GM23338 (cell line): ENCODE results near the gene NRG3.

Experiments
- CREB1 ChIP-seq: fragments of 250-450 bp; sonication (Bioruptor Pico); IDR thresholded peaks from 2 replicates; pipeline ENCODE4 v1.5.0; 2020; ENCODE audit warnings: low read depth, mild to moderate bottlenecking, moderate library complexity
- EZH2 ChIP-seq: fragments of 200-600 bp; sonication (generic); IDR thresholded peaks from one replicate; pipeline ENCODE4 v1.8.0; 2017; ENCODE audit warnings: antibody characterized with exemption, mild to moderate bottlenecking, low read depth; ENCODE audit not compliant: unreplicated experiment
- EZH2phosphoT487 ChIP-seq: fragments of 200-600 bp; sonication (generic); IDR thresholded peaks from one replicate; pipeline ENCODE4 v1.8.1; 2018; ENCODE audit warnings: antibody characterized with exemption; ENCODE audit not compliant: unreplicated experiment
- JUNB ChIP-seq: IDR thresholded peaks from one replicate; pipeline ENCODE4 v1.6.1; 2016; ENCODE audit warnings: antibody characterized with exemption; ENCODE audit not compliant: unreplicated experiment
- NANOG ChIP-seq: IDR thresholded peaks from 2 replicates; pipeline ENCODE4 v1.6.1; 2016; ENCODE audit warnings: antibody characterized with exemption, borderline replicate concordance
- POLR2AphosphoS5 ChIP-seq: IDR thresholded peaks from 2 replicates; pipeline ENCODE4 v1.6.1; 2016; ENCODE audit warnings: antibody characterized with exemption, low read depth
- STAT1 ChIP-seq: IDR thresholded peaks from one replicate; pipeline ENCODE4 v1.6.1; 2016; ENCODE audit warnings: antibody characterized with exemption; ENCODE audit not compliant: unreplicated experiment
- ZNF114 ChIP-seq: fragments of 250-450 bp; sonication (Bioruptor Pico); IDR thresholded peaks from 2 replicates; pipeline ENCODE4 v1.5.0; 2020; ENCODE audit warnings: mild to moderate bottlenecking, moderate library complexity
- ZNF331 ChIP-seq: fragments of 250-450 bp; sonication (Bioruptor Pico); IDR thresholded peaks from 2 replicates; pipeline ENCODE4 v1.5.0; 2020; ENCODE audit warnings: low read depth, mild to moderate bottlenecking, moderate library complexity
- TF ChIP-seq, protein P1 (sequence below), 2 experiments: fragments of 200-600 bp in 1 of 2; sonication (generic) in 1 of 2; conservative IDR thresholded peaks; 2 replicates each; pipeline versions ENCODE4 v1.5.1 to v1.6.1; 2016 to 2017; ENCODE audit warnings: antibody characterized with exemption in 2 of 2, low read depth in 2 of 2, mild to moderate bottlenecking in 2 of 2, moderate library complexity in 1 of 2
- TF ChIP-seq, protein P2 (sequence below): IDR thresholded peaks from one replicate; pipeline ENCODE4 v1.6.1; 2018; ENCODE audit warnings: antibody characterized with exemption; ENCODE audit not compliant: unreplicated experiment
- TF ChIP-seq, protein P3 (sequence below): IDR thresholded peaks from 2 replicates; pipeline ENCODE4 v1.6.1; 2016; ENCODE audit warnings: antibody characterized with exemption
- TF ChIP-seq, protein P4 (sequence below): fragments of 250-450 bp; sonication (Bioruptor Pico); IDR thresholded peaks from 2 replicates; pipeline ENCODE4 v1.5.0; 2020; ENCODE audit warnings: mild to moderate bottlenecking, moderate library complexity

DNA sequence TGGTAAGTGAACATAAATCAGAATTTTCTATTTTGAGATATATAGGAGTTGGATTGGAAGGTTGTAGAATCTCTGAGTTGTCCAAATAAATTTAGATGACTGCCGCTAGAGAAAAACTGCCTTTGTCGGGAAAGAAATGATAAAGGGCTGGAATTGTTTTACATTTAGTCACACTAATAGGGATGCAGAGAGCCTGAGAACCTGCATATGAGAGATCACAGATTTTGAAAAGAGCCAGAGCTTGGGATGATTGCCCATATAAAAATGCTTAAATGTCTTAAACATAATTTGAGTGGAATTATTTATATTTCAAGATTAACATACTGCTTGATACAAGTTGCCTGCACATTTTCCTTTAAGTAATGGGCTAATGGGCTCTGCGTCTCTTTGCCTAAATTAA is 660.5 kb downstream of the NRG3 start:
- TF ChIP-seq, protein P1, sequence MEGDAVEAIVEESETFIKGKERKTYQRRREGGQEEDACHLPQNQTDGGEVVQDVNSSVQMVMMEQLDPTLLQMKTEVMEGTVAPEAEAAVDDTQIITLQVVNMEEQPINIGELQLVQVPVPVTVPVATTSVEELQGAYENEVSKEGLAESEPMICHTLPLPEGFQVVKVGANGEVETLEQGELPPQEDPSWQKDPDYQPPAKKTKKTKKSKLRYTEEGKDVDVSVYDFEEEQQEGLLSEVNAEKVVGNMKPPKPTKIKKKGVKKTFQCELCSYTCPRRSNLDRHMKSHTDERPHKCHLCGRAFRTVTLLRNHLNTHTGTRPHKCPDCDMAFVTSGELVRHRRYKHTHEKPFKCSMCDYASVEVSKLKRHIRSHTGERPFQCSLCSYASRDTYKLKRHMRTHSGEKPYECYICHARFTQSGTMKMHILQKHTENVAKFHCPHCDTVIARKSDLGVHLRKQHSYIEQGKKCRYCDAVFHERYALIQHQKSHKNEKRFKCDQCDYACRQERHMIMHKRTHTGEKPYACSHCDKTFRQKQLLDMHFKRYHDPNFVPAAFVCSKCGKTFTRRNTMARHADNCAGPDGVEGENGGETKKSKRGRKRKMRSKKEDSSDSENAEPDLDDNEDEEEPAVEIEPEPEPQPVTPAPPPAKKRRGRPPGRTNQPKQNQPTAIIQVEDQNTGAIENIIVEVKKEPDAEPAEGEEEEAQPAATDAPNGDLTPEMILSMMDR (conservative IDR thresholded peaks at IDR 0.05; ENCODE audit: low read depth in 2 of 2), result no peak
- TF ChIP-seq CREB1 (CRISPR knock-in tag) (no peak), EZH2 (no peak), POLR2AphosphoS5 (no peak), EZH2phosphoT487 (no peak), STAT1 (no peak), JUNB (no peak), NANOG (no peak), ZNF114 (CRISPR knock-in tag) (no peak), ZNF331 (no peak)
- TF ChIP-seq, protein P2, sequence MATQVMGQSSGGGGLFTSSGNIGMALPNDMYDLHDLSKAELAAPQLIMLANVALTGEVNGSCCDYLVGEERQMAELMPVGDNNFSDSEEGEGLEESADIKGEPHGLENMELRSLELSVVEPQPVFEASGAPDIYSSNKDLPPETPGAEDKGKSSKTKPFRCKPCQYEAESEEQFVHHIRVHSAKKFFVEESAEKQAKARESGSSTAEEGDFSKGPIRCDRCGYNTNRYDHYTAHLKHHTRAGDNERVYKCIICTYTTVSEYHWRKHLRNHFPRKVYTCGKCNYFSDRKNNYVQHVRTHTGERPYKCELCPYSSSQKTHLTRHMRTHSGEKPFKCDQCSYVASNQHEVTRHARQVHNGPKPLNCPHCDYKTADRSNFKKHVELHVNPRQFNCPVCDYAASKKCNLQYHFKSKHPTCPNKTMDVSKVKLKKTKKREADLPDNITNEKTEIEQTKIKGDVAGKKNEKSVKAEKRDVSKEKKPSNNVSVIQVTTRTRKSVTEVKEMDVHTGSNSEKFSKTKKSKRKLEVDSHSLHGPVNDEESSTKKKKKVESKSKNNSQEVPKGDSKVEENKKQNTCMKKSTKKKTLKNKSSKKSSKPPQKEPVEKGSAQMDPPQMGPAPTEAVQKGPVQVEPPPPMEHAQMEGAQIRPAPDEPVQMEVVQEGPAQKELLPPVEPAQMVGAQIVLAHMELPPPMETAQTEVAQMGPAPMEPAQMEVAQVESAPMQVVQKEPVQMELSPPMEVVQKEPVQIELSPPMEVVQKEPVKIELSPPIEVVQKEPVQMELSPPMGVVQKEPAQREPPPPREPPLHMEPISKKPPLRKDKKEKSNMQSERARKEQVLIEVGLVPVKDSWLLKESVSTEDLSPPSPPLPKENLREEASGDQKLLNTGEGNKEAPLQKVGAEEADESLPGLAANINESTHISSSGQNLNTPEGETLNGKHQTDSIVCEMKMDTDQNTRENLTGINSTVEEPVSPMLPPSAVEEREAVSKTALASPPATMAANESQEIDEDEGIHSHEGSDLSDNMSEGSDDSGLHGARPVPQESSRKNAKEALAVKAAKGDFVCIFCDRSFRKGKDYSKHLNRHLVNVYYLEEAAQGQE, result no peak
- TF ChIP-seq, protein P3, sequence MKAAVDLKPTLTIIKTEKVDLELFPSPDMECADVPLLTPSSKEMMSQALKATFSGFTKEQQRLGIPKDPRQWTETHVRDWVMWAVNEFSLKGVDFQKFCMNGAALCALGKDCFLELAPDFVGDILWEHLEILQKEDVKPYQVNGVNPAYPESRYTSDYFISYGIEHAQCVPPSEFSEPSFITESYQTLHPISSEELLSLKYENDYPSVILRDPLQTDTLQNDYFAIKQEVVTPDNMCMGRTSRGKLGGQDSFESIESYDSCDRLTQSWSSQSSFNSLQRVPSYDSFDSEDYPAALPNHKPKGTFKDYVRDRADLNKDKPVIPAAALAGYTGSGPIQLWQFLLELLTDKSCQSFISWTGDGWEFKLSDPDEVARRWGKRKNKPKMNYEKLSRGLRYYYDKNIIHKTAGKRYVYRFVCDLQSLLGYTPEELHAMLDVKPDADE, result no peak
- TF ChIP-seq, protein P4, sequence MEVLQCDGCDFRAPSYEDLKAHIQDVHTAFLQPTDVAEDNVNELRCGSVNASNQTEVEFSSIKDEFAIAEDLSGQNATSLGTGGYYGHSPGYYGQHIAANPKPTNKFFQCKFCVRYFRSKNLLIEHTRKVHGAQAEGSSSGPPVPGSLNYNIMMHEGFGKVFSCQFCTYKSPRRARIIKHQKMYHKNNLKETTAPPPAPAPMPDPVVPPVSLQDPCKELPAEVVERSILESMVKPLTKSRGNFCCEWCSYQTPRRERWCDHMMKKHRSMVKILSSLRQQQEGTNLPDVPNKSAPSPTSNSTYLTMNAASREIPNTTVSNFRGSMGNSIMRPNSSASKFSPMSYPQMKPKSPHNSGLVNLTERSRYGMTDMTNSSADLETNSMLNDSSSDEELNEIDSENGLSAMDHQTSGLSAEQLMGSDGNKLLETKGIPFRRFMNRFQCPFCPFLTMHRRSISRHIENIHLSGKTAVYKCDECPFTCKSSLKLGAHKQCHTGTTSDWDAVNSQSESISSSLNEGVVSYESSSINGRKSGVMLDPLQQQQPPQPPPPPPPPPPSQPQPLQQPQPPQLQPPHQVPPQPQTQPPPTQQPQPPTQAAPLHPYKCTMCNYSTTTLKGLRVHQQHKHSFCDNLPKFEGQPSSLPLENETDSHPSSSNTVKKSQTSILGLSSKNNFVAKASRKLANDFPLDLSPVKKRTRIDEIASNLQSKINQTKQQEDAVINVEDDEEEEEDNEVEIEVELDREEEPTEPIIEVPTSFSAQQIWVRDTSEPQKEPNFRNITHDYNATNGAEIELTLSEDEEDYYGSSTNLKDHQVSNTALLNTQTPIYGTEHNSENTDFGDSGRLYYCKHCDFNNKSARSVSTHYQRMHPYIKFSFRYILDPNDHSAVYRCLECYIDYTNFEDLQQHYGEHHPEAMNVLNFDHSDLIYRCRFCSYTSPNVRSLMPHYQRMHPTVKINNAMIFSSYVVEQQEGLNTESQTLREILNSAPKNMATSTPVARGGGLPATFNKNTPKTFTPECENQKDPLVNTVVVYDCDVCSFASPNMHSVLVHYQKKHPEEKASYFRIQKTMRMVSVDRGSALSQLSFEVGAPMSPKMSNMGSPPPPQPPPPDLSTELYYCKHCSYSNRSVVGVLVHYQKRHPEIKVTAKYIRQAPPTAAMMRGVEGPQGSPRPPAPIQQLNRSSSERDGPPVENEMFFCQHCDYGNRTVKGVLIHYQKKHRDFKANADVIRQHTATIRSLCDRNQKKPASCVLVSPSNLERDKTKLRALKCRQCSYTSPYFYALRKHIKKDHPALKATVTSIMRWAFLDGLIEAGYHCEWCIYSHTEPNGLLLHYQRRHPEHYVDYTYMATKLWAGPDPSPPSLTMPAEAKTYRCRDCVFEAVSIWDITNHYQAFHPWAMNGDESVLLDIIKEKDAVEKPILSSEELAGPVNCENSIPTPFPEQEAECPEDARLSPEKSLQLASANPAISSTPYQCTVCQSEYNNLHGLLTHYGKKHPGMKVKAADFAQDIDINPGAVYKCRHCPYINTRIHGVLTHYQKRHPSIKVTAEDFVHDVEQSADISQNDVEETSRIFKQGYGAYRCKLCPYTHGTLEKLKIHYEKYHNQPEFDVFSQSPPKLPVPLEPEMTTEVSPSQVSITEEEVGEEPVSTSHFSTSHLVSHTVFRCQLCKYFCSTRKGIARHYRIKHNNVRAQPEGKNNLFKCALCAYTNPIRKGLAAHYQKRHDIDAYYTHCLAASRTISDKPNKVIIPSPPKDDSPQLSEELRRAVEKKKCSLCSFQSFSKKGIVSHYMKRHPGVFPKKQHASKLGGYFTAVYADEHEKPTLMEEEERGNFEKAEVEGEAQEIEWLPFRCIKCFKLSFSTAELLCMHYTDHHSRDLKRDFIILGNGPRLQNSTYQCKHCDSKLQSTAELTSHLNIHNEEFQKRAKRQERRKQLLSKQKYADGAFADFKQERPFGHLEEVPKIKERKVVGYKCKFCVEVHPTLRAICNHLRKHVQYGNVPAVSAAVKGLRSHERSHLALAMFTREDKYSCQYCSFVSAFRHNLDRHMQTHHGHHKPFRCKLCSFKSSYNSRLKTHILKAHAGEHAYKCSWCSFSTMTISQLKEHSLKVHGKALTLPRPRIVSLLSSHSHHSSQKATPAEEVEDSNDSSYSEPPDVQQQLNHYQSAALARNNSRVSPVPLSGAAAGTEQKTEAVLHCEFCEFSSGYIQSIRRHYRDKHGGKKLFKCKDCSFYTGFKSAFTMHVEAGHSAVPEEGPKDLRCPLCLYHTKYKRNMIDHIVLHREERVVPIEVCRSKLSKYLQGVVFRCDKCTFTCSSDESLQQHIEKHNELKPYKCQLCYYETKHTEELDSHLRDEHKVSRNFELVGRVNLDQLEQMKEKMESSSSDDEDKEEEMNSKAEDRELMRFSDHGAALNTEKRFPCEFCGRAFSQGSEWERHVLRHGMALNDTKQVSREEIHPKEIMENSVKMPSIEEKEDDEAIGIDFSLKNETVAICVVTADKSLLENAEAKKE, result no peak
